PFSK-1 (cell line): Measurements from ENCODE around the gene CAMKMT.

Experiments
- FOXP2 ChIP-seq: optimal IDR thresholded peaks from 2 replicates; pipeline ENCODE3; 2011; ENCODE audit warnings: borderline replicate concordance, control low read depth, inconsistent platforms; ENCODE audit not compliant: insufficient read depth; ENCODE audit errors: extremely low read length, extremely low read depth
- POLR2AphosphoS5 ChIP-seq: IDR thresholded peaks from 2 replicates; pipeline ENCODE4 v1.6.1; 2012; ENCODE audit warnings: low read depth, mild to moderate bottlenecking, control low read depth, low read length, moderate library complexity
- REST ChIP-seq, 2 experiments: IDR thresholded peaks; 2 replicates each; pipeline versions ENCODE4 v1.6.1 to v1.8.0; 2011 to 2012; ENCODE audit warnings: low read depth in 2 of 2, low read length in 2 of 2, control low read depth in 1 of 2, inconsistent platforms in 1 of 2, mild to moderate bottlenecking in 1 of 2, moderate library complexity in 1 of 2; ENCODE audit not compliant: insufficient read depth in 1 of 2
- SIN3A ChIP-seq: IDR thresholded peaks from 2 replicates; pipeline ENCODE4 v1.6.1; 2012; ENCODE audit warnings: mild to moderate bottlenecking, low read length, moderate library complexity, borderline replicate concordance; ENCODE audit not compliant: insufficient read depth
- TAF1 ChIP-seq: IDR thresholded peaks from 2 replicates; pipeline ENCODE4 v1.6.1; 2012; ENCODE audit warnings: low read length, control low read depth, borderline replicate concordance; ENCODE audit not compliant: insufficient read depth

The CAMKMT gene

GRCh38 chr2:44689516-44689915 is 327.8 kb downstream of the CAMKMT start:
- TF ChIP-seq POLR2AphosphoS5 (no peak), TAF1 (no peak), FOXP2 (no peak), REST (IDR thresholded peaks at IDR 0.05; ENCODE audit: insufficient read depth in 1 of 2, low read depth in 2 of 2, low read length in 2 of 2) (no peak), SIN3A (no peak)

GRCh38 chr2:44691174-44691785 is 329.5 kb downstream of the CAMKMT start:
- no peak for TF ChIP-seq REST (IDR thresholded peaks at IDR 0.05; ENCODE audit: insufficient read depth in 1 of 2, low read depth in 2 of 2, low read length in 2 of 2)
- no peak for TF ChIP-seq SIN3A
- no peak for TF ChIP-seq POLR2AphosphoS5
- TF ChIP-seq TAF1, result no peak
- TF ChIP-seq FOXP2, result no peak

GRCh38 chr2:44692821-44693220 is 331.1 kb downstream of the CAMKMT start:
- no peak for TF ChIP-seq FOXP2
- no peak for TF ChIP-seq POLR2AphosphoS5
- no peak for TF ChIP-seq TAF1
- TF ChIP-seq SIN3A, result no peak
- TF ChIP-seq REST (IDR thresholded peaks at IDR 0.05; ENCODE audit: insufficient read depth in 1 of 2, low read depth in 2 of 2, low read length in 2 of 2), result no peak

- no peak for TF ChIP-seq FOXP2
- no peak for TF ChIP-seq REST (IDR thresholded peaks at IDR 0.05; ENCODE audit: insufficient read depth in 1 of 2, low read depth in 2 of 2, low read length in 2 of 2)
- no peak for TF ChIP-seq TAF1
- no peak for TF ChIP-seq SIN3A
- no peak for TF ChIP-seq POLR2AphosphoS5
These were observed 339.1 kb downstream of the CAMKMT start for GRCh38 chr2:44700824-44701223.

- TF ChIP-seq FOXP2 (no peak), REST (IDR thresholded peaks at IDR 0.05; ENCODE audit: insufficient read depth in 1 of 2, low read depth in 2 of 2, low read length in 2 of 2) (no peak), SIN3A (no peak), POLR2AphosphoS5 (no peak), TAF1 (no peak)
These were observed 343.6 kb downstream of the CAMKMT start for GRCh38 chr2:44705356-44705755.
